ENCODE results near the gene DYNC2I2.
"Not testable (repeated sequence)": the region's sequence is repeated elsewhere in the genome, so short reads cannot be mapped to it uniquely, and the experiment has no call there.

DYNC2I2 gene

DNA sequence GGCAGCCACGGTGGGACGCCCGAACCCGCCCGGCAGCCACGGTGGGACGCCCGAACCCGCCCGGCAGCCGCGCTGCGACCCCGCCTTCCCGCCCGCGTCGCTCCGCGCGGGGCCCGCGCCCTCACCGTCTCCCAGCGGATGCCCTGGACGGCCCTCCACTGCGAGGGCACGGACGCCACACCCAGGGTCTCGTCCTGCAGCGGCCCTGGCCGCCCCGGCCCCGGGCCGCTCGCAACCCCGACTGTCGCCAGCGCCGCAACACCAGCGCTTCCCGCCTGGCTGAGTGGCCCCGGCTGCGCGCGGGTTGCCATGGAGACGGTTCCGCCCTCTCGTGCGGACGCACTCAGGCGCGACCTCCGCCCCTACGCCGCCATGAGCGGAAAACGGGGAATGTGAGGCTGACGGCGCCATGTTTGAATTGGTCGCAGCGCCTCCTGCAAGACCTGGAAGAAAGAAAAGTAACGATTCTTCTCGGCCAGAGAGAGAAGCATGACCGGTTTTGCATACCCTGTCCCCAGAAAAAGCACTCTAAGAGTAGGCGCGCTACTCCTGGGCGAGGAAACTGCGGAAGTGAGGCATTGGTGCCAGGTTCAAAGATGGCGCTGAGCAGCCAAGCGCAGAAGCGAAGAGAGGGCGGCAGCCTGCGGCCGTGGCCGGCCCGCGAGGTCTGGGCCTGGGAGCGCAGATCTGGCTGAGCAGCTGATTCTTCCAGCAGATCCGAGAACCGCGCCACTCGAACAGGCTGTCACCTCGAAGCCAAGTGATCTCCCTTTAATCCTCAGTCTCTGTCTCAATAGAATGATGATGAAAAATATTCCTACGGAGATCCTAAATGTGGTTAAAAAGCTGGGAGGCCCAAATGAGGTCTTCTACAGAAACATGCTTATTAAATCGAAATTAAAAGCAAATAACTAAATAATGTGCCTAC, at the start of gene DYNC2I2:
TSS of gene DYNC2I2 (minus strand) at position 432 of the 928 bp plus-strand sequence. CDS start at position 311, 121 bp downstream.
- peak; percentile 100 for DNase-seq

DNA sequence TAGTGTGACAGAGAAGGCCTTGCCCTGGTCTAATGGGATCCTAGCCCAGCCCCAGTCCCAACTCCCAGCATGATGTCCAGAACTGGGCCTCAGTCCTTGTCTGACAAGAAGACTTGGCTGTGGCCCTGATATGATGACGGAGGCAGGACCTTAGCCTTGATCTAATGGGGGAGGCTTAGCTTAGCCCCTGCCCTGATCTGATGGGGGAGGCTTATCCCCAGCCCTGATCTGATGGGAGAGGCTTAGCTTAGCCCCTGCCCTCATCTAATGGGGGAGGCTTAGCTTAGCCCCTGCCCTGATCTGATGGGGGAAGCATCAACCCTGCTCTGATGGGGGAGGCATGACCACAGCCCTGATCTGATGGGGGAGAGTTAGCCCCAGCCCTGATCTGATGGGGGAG, 49.4 kb upstream of the DYNC2I2 start:
- no peak for DNase-seq

- no peak for DNase-seq
These were observed 48.7 kb upstream of the DYNC2I2 start for GRCh38 chr9:128705051-128705965.

- DNase-seq, result no peak
These were observed 47.7 kb upstream of the DYNC2I2 start for GRCh38 chr9:128704356-128704670.

DNA sequence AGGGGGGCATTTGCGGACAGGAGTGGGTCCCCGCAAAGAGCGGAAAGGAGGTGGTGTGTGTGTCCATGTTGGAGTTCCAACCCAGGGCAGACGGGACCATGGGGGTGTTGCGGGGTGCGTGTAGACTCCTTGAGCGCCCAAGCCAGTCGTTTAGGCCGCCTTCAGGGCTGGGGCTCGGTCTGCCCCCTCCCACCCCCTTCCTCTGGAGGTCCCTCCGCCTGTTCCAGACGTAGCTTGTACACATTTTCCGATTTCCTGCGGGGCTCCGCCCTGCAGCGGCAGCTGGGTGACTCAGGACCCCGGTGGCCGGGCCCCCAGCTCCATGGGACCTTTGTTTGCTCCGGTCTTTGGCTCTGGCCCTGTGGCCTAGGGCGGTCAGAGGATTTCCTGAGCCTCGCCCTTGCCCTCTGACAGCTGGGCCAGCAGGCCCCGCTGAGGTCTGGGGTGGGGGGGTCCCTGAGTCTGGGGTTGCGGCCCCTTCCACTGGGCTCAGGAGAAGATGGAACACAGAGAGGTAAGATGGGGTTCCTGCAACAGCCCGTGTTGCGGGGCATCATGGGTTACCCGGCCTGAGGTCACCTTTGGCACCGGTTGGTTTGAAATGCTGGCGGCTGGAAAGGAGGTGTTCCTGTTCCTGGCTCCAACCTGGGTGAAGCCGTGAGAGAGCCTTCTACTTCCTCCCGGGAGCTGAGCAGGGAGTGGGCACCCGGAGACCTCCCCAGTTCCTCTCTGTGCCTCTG, 47.1 kb upstream of the DYNC2I2 start:
- DNase-seq, result no peak

DNA sequence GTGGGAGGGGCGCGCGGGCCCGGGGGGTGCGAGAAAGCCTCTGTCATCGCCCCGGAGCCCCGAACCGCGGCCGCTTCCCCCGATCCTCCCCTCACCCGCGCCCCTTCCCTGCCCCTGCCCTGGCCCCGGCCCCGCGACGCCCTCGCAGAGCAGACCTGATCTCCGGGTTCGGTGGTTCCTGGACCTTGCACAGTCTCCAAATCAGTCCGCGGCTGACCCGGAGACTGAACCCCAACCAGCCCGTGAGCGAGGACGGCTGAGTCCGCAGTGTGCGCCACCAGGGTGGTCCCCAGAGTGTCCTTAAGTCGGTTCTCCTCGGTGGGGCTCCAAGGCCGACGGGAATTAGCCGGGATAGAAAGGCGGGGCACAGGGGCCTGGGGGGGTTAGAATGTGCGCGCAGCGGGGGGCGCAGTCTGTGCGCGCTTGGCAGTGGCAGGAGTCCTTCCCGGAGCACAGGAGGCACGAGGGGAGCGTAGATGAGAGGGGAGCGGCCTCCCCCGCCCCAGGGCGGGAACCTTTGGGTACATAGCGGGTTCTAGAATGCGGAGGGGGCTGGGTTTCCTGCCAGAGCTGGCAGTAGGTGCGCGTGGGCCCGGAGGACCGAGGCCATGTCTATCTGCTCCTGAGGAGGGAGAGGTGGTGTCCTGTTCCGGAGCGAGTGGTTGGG, 46.4 kb upstream of the DYNC2I2 start:
- DNase-seq, result peak; percentile 63

DNA sequence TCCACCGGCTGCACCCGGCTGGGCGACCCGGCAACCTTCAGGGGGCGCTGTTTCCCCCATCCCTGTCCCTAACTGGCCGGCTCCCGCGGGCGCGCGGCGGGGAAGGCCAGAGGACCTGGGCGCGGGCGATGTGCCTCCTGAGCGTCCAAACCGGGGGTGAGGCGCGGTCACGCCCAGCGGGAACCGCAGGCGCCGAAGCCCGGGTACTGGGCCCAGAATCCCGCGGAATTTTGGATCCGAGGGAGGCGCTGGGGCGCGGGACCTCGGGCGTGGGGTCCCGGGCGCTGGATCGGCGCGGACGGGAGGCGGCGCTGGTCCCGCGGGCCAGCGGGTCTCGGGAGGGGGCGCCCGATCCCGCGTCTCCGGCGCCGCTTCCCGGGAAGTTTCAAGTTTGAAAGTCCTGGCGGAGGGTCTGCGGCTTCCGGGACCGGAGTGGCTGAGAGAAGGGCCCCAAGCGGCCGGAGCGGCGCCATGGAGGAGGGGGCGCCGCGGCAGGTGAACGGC, 45.9 kb upstream of the DYNC2I2 start, which contains the start of gene PKN3:
TSS of gene PKN3 (plus strand) at position 59 of the 504 bp plus-strand sequence. CDS start at position 472, 413 bp downstream.
- DNase-seq, result peak; percentile 96

DNA sequence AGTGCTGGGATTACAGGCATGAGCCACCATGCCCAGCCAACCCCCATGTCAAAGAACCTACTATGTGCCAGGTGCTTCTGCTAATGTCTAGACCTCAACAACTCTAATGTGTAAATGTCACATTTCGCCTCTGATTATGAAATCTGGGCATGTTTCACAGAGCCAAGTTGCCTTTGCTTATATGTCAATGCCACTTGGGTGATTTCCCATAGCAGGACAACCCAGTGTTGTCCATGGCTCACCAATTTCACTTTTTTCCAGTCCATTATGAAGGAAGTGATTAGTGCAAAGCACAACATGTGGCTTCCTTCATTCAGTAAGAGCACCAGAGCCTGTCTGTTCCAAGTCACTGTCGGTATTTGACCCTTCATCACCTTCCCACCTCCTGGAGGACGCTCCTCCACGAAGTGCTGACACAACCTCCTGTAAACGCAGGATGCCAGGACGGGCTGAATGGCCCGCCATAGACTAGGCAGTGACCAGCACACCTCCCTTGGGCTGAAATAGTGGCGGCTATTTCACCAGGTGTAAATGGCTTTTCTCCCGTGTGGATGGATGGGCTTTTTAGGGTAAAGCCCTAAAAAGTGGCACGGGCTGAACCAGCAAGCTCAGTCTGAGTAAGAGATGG, 44.7 kb upstream of the DYNC2I2 start:
- DNase-seq, result no peak

- DNase-seq, result not testable (repeated sequence)
These were observed 42.6 kb upstream of the DYNC2I2 start for GRCh38 chr9:128699096-128699795.

DNA sequence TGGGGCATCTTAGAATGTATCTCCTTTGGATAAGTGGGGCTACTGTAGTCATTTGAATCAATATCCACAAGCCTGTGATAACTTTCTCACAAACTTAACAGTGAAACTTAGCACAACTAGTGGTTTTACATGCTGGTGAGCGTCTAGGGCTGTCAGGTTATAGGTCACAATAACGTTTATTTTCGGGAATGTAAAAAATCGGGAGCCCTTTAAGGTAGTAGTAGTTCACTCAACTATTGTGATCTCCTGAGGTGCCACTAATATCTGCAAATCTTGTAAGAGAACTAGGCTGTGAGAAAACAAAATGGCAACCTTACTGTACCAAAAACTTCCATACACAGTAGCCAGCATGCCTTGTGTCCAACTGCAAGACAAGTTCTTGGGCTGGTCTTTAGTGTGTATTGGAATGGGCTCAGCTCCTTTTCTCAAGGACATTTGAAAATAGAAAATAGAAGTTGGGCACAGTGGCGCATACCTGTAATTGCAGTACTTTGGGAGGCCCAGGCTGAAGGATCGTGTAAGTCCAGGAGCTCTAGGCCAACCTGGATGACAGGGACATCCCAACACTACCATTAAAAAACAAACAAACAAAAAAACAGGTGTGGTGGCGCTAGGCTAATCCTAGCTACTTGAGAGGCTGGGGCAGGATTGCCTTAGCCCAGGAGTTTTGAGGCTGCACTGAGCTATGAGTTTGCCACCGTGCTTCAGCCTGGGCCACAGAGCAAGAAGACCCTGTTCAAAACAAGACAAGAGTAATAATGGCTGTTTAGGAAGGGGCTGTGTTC, 40.5 kb upstream of the DYNC2I2 start:
- no peak for DNase-seq

- DNase-seq, result no peak
These were observed 37.7 kb upstream of the DYNC2I2 start for GRCh38 chr9:128694344-128694743.

DNA sequence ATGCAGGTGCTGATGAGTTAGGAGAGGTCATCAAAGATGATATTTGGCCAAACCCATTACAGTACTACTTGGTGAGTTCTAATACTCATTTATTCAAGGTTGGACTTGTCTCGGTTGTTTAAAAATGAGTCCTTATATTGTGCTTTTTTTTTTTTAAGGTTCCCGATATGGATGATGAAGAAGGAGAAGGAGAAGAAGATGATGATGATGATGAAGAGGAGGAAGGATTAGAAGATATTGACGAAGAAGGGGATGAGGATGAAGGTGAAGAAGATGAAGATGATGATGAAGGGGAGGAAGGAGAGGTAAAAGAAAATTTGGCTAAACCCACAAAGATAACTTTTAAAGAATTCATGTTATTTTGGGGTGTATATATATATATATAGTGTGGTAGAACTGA, 37.1 kb upstream of the DYNC2I2 start:
- not testable (repeated sequence) for DNase-seq

- DNase-seq, result no peak
These were observed 34.0 kb upstream of the DYNC2I2 start for GRCh38 chr9:128690684-128691034.

- DNase-seq, result peak; percentile 53
These were observed 33.4 kb upstream of the DYNC2I2 start for GRCh38 chr9:128689820-128690683.

- no peak for DNase-seq
These were observed 32.7 kb upstream of the DYNC2I2 start for GRCh38 chr9:128689293-128689774.

DNA sequence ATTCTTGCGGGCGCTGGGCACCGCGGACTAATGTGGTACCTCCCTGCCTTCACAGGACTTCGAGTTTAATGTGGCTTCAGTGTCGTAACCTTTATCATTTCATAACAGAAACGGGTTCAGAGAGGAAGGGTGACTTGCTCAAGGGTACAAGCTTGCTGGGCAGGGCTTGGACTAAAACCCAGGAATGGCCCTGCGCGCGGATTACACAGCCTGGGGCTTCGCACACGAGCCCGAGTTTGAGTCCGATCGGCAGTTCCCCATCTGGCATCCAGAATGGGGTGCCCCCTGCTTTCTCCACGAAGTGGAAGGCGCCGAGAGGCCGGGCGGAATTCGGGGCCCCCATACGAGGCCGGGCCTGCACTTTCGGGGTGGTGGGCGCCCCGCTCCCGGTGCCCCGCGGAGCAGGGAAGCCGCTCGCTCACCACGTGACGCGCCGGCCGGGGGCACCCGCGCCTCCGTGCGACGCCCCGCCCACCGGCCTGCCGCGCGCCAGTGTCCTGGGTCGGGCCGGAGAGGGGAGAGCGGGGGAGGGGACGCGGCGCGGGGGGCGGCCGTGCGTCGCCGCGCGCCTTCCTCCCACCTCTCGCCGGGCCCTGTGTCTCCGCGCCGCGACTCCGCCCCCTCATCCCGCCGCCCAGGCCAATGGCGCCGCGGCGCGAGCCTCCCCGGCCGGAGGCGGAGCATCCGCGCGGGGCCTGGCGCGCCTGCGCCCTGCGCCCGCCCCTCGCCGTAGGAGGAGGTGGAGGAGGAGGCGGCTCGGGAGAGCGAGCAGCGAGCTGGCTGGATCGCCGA, 32.0 kb upstream of the DYNC2I2 start, which contains the start of gene SET:
TSS of gene SET (plus strand) at position 722 of the 792 bp plus-strand sequence. CDS start 361 bp downstream, outside the sequence.
- DNase-seq, result peak; percentile 88

GRCh38 chr9:128687453-128687852, 30.8 kb upstream of the DYNC2I2 start:
- DNase-seq, result no peak
